Smooth muscle cell (in vitro differentiated cells): ENCODE results near the gene EIF3K. TPM values are rescaled to one million over a fixed set of nuclear protein-coding genes. Genes with fewer than 3 reads are reported as not detected.

Experiments used
- DNase-seq: peaks from one replicate; lab custom pipeline; 2025; ENCODE audit not compliant: unreplicated experiment; lab: John Stamatoyannopoulos, UW
- H2AFZ ChIP-seq: fragments of 200-600 bp; sonication (generic); 2 replicates; pipeline ENCODE4 v1.6.0; 2016; ENCODE audit warnings: antibody characterized with exemption, low read depth, mild to moderate bottlenecking
- H3F3A ChIP-seq: fragments of 200-600 bp; sonication (generic); 2 replicates; pipeline ENCODE4 v1.6.0; 2017; ENCODE audit warnings: antibody characterized with exemption, low read depth
- H3K27ac ChIP-seq: fragments of 200-600 bp; sonication (generic); 2 replicates; pipeline ENCODE4 v1.5.1; 2016; ENCODE audit warnings: low read depth, mild to moderate bottlenecking
- H3K27me3 ChIP-seq: fragments of 200-600 bp; sonication (generic); 2 replicates; pipeline ENCODE4 v1.6.1; 2016; ENCODE audit warnings: low read depth, mild to moderate bottlenecking
- H3K36me3 ChIP-seq: fragments of 200-600 bp; sonication (generic); 2 replicates; pipeline ENCODE4 v1.5.1; 2016; ENCODE audit warnings: low read depth
- H3K4me1 ChIP-seq: fragments of 200-600 bp; sonication (generic); 2 replicates; pipeline ENCODE4 v1.5.1; 2016; ENCODE audit warnings: low read depth
- H3K4me2 ChIP-seq: fragments of 200-600 bp; sonication (generic); 2 replicates; pipeline ENCODE4 v1.6.0; 2016; ENCODE audit warnings: mild to moderate bottlenecking
- H3K4me3 ChIP-seq: fragments of 200-600 bp; sonication (generic); 2 replicates; pipeline ENCODE4 v1.5.1; 2016; ENCODE audit warnings: mild to moderate bottlenecking
- H3K79me2 ChIP-seq: fragments of 200-600 bp; sonication (generic); 2 replicates; pipeline ENCODE4 v1.6.0; 2016; ENCODE audit warnings: low read depth, mild to moderate bottlenecking
- H3K9ac ChIP-seq: fragments of 200-600 bp; sonication (generic); 2 replicates; pipeline ENCODE4 v1.6.0; 2016; ENCODE audit warnings: low read depth
- H3K9me3 ChIP-seq: fragments of 200-600 bp; sonication (generic); replicated peaks from 2 replicates; pipeline ENCODE4 v1.5.1; 2016; ENCODE audit warnings: low read depth
- H4K20me1 ChIP-seq: fragments of 200-600 bp; sonication (generic); 2 replicates; pipeline ENCODE4 v1.6.0; 2016; ENCODE audit warnings: low read depth
- WGBS: methylation state at CpG from one replicate; pipeline ENCODE4 v1.1.7; 2016; ENCODE audit warnings: low lambda C conversion rate; 5-methylcytosine and 5-hydroxymethylcytosine counted together
- polyA plus RNA-seq: library from polyadenylated mRNA; unstranded; fragments of >200 nt; fragmentation: Nextera tagmentation; extraction: Ambion mirVana; gene quantifications from 2 replicates; pipeline ENCODE4 v1.2.1, GENCODE V29; 2016
- total RNA-seq: library from RNA; depleted of rRNA; stranded (reverse); fragments of >200 nt; gene quantifications from 2 replicates; pipeline ENCODE4 v1.2.3, GENCODE V29; 2014
- TF ChIP-seq, protein P1 (sequence below): fragments of 200-600 bp; sonication (generic); IDR thresholded peaks from 2 replicates; pipeline ENCODE4 v1.5.1; 2017; ENCODE audit warnings: borderline replicate concordance, mild to moderate bottlenecking, antibody characterized with exemption; ENCODE audit not compliant: insufficient read depth, poor library complexity, severe bottlenecking

The EIF3K gene
- total and polyA plus RNA-seq, 2 experiments from 2014 or later = 178 to 334 TPM

DNA sequence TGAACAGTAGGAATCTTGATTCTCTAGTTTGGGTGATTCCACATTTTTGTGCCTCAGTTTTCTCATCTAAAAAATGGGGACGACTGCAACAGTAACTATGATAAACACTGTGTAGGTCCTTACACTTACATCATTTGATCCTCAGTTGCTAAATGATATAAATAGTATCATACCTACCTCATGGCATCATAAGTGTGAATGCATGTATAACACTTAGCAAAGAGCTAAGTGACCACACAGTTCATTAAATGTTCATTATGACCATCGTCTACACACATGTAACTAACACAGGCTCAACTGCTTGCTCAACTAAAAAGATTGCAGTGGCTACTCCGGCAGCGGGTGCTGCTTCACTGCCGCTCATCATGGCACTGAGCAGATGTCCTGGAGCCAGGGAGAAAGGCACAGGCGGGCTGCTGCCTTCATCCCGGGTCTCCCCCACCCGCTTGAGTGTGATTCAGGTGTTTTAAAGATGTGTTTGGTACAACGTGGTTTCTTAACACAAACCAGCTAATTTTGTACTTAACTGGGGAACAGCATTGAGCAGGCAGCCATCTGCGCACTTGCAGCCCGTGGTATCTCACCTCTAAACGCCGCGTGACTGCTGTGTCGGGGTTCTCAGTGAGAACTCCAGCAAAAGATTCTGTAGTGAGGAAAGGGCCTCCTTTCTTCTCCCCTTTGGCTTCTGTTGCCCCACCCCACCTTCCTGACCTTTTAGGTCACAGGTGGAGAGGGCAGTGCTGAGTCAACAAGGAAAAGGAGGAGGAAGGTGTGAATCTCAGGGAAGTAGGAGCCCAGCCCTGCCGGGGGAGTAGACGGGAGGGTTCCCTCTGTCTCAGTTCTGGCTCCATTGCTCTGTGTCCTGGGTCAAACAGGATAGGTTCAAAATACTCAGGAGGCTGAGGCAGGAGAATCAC, 16.8 kb downstream of the EIF3K start:
- Histone ChIP-seq H3F3A (peaks cover 5% of the 10 kb centered on the region), H3K4me1 (no peaks in the 10 kb centered on the region), H3K9ac (no peak overlapping the region), H3K79me2 (no peaks in the 10 kb centered on the region), H3K9me3 (no peaks in the 10 kb centered on the region), H3K27ac (no peak overlapping the region), H3K4me3 (no peak overlapping the region), H3K27me3 (no peaks in the 10 kb centered on the region), H2AFZ (no peak overlapping the region), H4K20me1 (no peaks in the 10 kb centered on the region), H3K4me2 (no peak overlapping the region), H3K36me3 (no peaks in the 10 kb centered on the region)
- DNase-seq = no peak
- TF ChIP-seq, protein P1, sequence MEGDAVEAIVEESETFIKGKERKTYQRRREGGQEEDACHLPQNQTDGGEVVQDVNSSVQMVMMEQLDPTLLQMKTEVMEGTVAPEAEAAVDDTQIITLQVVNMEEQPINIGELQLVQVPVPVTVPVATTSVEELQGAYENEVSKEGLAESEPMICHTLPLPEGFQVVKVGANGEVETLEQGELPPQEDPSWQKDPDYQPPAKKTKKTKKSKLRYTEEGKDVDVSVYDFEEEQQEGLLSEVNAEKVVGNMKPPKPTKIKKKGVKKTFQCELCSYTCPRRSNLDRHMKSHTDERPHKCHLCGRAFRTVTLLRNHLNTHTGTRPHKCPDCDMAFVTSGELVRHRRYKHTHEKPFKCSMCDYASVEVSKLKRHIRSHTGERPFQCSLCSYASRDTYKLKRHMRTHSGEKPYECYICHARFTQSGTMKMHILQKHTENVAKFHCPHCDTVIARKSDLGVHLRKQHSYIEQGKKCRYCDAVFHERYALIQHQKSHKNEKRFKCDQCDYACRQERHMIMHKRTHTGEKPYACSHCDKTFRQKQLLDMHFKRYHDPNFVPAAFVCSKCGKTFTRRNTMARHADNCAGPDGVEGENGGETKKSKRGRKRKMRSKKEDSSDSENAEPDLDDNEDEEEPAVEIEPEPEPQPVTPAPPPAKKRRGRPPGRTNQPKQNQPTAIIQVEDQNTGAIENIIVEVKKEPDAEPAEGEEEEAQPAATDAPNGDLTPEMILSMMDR = no peak
- 88% methylated on average over 17 of the region's 17 CpGs for WGBS

GRCh38 chr19:38638461-38638860, 19.5 kb downstream of the EIF3K start:
- no peaks in the 10 kb centered on the region for H3K79me2 ChIP-seq
- H3K27me3 ChIP-seq = no peaks in the 10 kb centered on the region
- no peaks in the 10 kb centered on the region for H3K9me3 ChIP-seq
- H4K20me1 ChIP-seq = no peaks in the 10 kb centered on the region
- 71% methylated on average over 3 of the region's 3 CpGs for WGBS
- H3K9ac ChIP-seq = no peak overlapping the region
- peak overlapping the region; percentile 62 for H3K27ac ChIP-seq
- H3F3A ChIP-seq = peaks cover 5% of the 10 kb centered on the region
- no peaks in the 10 kb centered on the region for H3K4me1 ChIP-seq
- H2AFZ ChIP-seq = no peak overlapping the region
- no peaks in the 10 kb centered on the region for H3K36me3 ChIP-seq
- H3K4me3 ChIP-seq = no peak overlapping the region
- TF ChIP-seq, protein P1 = no peak
- no peak overlapping the region for H3K4me2 ChIP-seq
- DNase-seq = no peak

DNA sequence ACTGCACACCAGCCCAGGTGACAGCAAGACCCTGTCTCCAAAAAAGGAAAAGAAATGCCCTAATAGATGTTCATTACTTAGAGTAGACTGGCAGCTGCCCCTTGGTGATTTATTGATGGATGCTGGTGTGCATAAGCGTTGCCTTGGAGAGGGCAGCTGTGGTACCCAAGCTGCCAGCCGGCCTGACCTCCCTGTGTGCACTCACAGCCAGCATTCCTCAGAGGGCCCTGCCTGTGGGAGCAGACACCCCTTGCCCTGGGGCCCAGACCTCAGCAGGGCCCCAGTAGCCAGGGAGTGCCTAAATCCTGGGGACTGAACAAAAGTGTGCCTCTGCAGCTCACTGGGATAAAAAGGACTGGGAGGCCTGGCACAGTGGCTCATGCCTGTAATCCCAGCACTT, 20.7 kb downstream of the EIF3K start:
- TF ChIP-seq, protein P1 = no peak
- no peaks in the 10 kb centered on the region for H3K27me3 ChIP-seq
- no peak overlapping the region for H3K9ac ChIP-seq
- DNase-seq = no peak
- no peak overlapping the region for H3K27ac ChIP-seq
- no peak overlapping the region for H2AFZ ChIP-seq
- H3K4me1 ChIP-seq = no peaks in the 10 kb centered on the region
- H3K79me2 ChIP-seq = no peaks in the 10 kb centered on the region
- H3K4me3 ChIP-seq = no peak overlapping the region
- no peaks in the 10 kb centered on the region for H3K9me3 ChIP-seq
- peaks cover 5% of the 10 kb centered on the region for H3F3A ChIP-seq
- no peak overlapping the region for H3K4me2 ChIP-seq
- no peaks in the 10 kb centered on the region for H4K20me1 ChIP-seq
- WGBS = 100% methylated on average over 2 of the region's 2 CpGs
- no peaks in the 10 kb centered on the region for H3K36me3 ChIP-seq
